Stimulated activated naive CD4-positive, alpha-beta T cell (primary cell): Measurements from ENCODE around the gene ANK3.

Experiments used
- DNase-seq, 6 experiments: peaks; one replicate each; lab custom pipeline; 2025; lab: John Stamatoyannopoulos, UW

ANK3 gene

GRCh38 chr10:59976909-59977308 is 412.8 kb downstream of the ANK3 start:
- DNase-seq, result no peak
